ENCODE measurements around the gene UBA7. TPM values are rescaled to one million over a fixed set of nuclear protein-coding genes. Genes with fewer than 3 reads are reported as not detected.

The UBA7 gene
- total and polyA plus RNA-seq, 2 of the 13 experiments (the other 11 are each of a cell fraction or from before 2014, with no cell fraction given), result 9.5 to 16.5 TPM

GRCh38 chr3:49856181-49857005 is 42.6 kb upstream of the UBA7 start, which contains the start of gene TRAIP (continued):
- no peak for TF ChIP-seq ZNF138 (CRISPR knock-in tag; IDR thresholded peaks at IDR 0.05; ENCODE audit: low read depth)
- TF ChIP-seq KLF13 (CRISPR knock-in tag; IDR thresholded peaks at IDR 0.05), result no peak
- TF ChIP-seq ZNF382 (CRISPR knock-in tag; IDR thresholded peaks at IDR 0.05; ENCODE audit: borderline replicate concordance), result no peak
- TF ChIP-seq U2AF2 (IDR thresholded peaks at IDR 0.05; ENCODE audit: low read depth, low read length), result no peak
- TF ChIP-seq ZNF326 (CRISPR knock-in tag; IDR thresholded peaks at IDR 0.05; ENCODE audit: borderline replicate concordance), result no peak
- TF ChIP-seq MLLT10 (CRISPR knock-in tag; IDR thresholded peaks at IDR 0.05), result no peak
- 0 out of 2 replicates have a peak, but pooled peaks have one; percentile 42 for TF ChIP-seq PRDM15 (CRISPR knock-in tag; IDR thresholded peaks at IDR 0.05)
- TF ChIP-seq ZHX2 (IDR thresholded peaks at IDR 0.05; ENCODE audit: low read depth), result no peak
- TF ChIP-seq ZHX2 (CRISPR knock-in tag; IDR thresholded peaks at IDR 0.05; ENCODE audit: borderline replicate concordance), result no peak
- TF ChIP-seq, protein P1, sequence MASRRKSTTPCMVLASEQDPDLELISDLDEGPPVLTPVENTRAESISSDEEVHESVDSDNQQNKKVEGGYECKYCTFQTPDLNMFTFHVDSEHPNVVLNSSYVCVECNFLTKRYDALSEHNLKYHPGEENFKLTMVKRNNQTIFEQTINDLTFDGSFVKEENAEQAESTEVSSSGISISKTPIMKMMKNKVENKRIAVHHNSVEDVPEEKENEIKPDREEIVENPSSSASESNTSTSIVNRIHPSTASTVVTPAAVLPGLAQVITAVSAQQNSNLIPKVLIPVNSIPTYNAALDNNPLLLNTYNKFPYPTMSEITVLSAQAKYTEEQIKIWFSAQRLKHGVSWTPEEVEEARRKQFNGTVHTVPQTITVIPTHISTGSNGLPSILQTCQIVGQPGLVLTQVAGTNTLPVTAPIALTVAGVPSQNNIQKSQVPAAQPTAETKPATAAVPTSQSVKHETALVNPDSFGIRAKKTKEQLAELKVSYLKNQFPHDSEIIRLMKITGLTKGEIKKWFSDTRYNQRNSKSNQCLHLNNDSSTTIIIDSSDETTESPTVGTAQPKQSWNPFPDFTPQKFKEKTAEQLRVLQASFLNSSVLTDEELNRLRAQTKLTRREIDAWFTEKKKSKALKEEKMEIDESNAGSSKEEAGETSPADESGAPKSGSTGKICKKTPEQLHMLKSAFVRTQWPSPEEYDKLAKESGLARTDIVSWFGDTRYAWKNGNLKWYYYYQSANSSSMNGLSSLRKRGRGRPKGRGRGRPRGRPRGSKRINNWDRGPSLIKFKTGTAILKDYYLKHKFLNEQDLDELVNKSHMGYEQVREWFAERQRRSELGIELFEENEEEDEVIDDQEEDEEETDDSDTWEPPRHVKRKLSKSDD (CRISPR knock-in tag; IDR thresholded peaks at IDR 0.05; ENCODE audit: low read depth), result peak; percentile 83; the same call in 1 of the 2 replicates
- no peak for TF ChIP-seq EED (CRISPR knock-in tag; IDR thresholded peaks at IDR 0.05)
- no peak for TF ChIP-seq ZFP36L2 (CRISPR knock-in tag; IDR thresholded peaks at IDR 0.05)
- TF ChIP-seq ZNF230 (CRISPR knock-in tag; IDR thresholded peaks at IDR 0.05), result no peak
- peak; percentile 64; the same call in 1 of the 2 replicates for TF ChIP-seq MYPOP (CRISPR knock-in tag; IDR thresholded peaks at IDR 0.05)
- no peak for TF ChIP-seq MAFG (CRISPR knock-in tag; IDR thresholded peaks at IDR 0.05)

Data from HepG2 (cell line).